ENCODE data around the gene MGAM2.
A peak's percentile ranks its signal among the peaks of the same experiment; 100 is the strongest.

MGAM2 gene

GRCh38 chr7:142111499-142111898, at the start of gene MGAM2:
Gene MGAM2, plus strand, starts transcription at chr7:142111718. Its CDS starts 5,156 bp downstream, at chr7:142116874.
- TF ChIP-seq, protein P1, sequence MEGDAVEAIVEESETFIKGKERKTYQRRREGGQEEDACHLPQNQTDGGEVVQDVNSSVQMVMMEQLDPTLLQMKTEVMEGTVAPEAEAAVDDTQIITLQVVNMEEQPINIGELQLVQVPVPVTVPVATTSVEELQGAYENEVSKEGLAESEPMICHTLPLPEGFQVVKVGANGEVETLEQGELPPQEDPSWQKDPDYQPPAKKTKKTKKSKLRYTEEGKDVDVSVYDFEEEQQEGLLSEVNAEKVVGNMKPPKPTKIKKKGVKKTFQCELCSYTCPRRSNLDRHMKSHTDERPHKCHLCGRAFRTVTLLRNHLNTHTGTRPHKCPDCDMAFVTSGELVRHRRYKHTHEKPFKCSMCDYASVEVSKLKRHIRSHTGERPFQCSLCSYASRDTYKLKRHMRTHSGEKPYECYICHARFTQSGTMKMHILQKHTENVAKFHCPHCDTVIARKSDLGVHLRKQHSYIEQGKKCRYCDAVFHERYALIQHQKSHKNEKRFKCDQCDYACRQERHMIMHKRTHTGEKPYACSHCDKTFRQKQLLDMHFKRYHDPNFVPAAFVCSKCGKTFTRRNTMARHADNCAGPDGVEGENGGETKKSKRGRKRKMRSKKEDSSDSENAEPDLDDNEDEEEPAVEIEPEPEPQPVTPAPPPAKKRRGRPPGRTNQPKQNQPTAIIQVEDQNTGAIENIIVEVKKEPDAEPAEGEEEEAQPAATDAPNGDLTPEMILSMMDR (conservative IDR thresholded peaks at IDR 0.05) = no peak
- TF ChIP-seq ZFX (IDR thresholded peaks at IDR 0.05) = no peak
- no peak within 1 kb of the TSS for H3K27ac ChIP-seq

- TF ChIP-seq, protein P1 (conservative IDR thresholded peaks at IDR 0.05) = no peak
- TF ChIP-seq ZFX (IDR thresholded peaks at IDR 0.05) = no peak
Measured at GRCh38 chr7:142063551-142064442, 47.7 kb upstream of the MGAM2 start.

GRCh38 chr7:142066536-142066935, 45.0 kb upstream of the MGAM2 start:
- TF ChIP-seq, protein P1 (conservative IDR thresholded peaks at IDR 0.05) = no peak
- TF ChIP-seq ZFX (IDR thresholded peaks at IDR 0.05) = no peak
- no peak overlapping the region for H3K27ac ChIP-seq

More at GRCh38 chr7:142063551-142064442, 47.7 kb upstream of the MGAM2 start:
- no peak overlapping the region for H3K27ac ChIP-seq

- H3K27ac ChIP-seq = no peak overlapping the region
- no peak for TF ChIP-seq ZFX (IDR thresholded peaks at IDR 0.05)
- TF ChIP-seq, protein P1 (conservative IDR thresholded peaks at IDR 0.05) = no peak
Measured at GRCh38 chr7:142077762-142078161, 33.8 kb upstream of the MGAM2 start.

DNA sequence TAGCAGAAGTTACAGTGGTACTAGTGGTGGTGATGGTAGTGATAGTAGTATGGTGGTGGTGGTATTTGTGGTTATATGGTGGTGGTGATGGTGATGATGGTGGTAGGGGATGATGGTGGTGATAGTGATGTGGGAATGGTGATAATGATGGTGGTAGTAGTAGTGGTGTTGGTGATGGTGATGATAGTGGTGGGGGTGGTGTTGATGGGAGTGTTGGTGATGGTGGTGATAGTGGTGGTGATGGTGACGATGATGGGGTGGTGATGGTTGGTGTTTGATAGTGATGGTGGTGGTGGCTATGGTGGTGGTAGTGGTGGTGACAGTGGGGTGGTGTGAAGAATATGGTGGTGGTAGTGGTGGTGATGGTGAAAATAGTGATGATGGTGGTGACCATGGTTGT, 27.9 kb upstream of the MGAM2 start:
- no peak overlapping the region for H3K27ac ChIP-seq
- TF ChIP-seq, protein P1 (conservative IDR thresholded peaks at IDR 0.05) = no peak
- no peak for TF ChIP-seq ZFX (IDR thresholded peaks at IDR 0.05)

DNA sequence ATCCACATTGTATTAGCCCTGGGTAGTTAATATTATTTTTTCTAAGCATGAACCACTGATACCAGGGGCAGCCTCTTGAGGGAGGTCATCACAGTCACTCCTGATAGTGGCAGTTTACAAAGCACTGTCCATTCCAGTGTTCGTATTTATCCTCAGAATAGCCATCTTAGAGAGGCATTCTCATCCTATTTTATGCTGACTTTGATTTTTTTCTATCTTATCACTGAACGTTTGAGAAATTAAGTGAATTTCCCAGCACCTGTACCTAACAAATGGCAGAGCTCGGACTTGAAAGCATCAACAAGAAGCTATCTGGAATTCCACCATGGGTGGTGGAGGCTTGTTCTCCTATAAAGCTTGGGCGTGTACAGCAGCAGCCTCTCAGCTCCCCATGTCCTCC, 26.1 kb upstream of the MGAM2 start:
- TF ChIP-seq ZFX (IDR thresholded peaks at IDR 0.05) = no peak
- TF ChIP-seq, protein P1 (conservative IDR thresholded peaks at IDR 0.05) = no peak
- H3K27ac ChIP-seq = no peak overlapping the region

DNA sequence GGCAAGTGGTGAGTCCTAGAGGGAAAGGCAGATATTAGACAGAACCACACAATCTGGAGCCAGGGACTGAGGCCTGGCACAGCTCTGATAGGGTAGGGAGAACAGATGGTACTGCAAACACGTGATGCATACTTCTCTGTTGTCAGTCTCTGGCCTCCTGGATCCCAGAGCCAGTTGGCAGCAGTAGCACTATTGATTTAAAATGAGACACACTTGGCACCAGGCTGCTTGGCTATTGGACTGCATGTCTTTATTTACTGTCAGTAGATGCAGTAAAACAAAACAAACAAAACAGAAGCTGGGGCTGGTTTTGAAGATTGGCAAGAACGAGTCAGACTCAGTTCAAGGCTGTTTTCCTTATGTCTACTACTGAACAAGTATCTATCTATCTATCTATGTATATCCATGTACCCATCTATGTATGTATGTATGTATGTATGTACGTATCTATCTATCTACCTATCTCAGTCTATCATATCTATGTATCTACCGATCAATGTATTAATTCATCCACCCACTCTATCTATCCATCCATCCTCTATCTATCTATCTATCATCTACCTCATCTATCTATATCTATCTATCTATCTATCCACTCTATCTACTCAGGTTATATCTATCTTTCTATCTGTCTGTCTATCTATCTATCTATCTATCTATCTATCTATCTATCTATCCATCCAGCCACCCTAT, 23.4 kb upstream of the MGAM2 start:
- H3K27ac ChIP-seq = peak overlapping the region; percentile 24; the same call in 1 of the 2 replicates
- TF ChIP-seq, protein P1 (conservative IDR thresholded peaks at IDR 0.05) = no peak
- no peak for TF ChIP-seq ZFX (IDR thresholded peaks at IDR 0.05)
